HEK293 (cell line): ENCODE results near the gene AZGP1.

Experiments used
- ZNF138 ChIP-seq: fragments of 450-650 bp; formaldehyde crosslinking; IDR thresholded peaks from 2 replicates; pipeline ENCODE4 v1.5.1; 2016; ENCODE audit warnings: missing biosample characterization, missing genetic modification characterization, borderline replicate concordance
- TF ChIP-seq, protein P1 (sequence below): fragments of 450-650 bp; formaldehyde crosslinking; IDR thresholded peaks from 2 replicates; pipeline ENCODE4 v1.5.1; 2016; ENCODE audit warnings: missing biosample characterization, missing genetic modification characterization
- TF ChIP-seq, protein P2 (sequence below): fragments of 450-650 bp; formaldehyde crosslinking; IDR thresholded peaks from 2 replicates; pipeline ENCODE4 v1.5.1; 2016; ENCODE audit warnings: missing biosample characterization, missing genetic modification characterization

DNA sequence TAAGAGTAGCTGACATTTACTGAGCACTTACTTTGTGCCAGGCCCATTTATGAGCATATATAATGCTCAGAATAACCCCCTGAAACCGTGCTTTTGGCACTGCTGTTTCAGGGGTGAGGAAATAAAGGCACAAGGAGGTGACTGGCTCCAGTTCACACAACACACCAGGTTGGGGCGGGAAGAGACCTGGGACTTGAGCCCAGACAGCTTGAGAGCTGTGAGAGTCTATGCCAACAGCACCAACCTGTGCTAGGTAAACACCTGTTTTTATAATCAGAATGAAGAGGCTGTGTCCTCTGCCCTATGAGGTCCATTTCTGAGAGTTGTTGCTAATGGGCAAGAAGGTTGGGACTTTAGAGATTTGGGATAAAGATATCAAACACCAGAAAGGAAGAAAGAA, 8.8 kb upstream of the AZGP1 start:
- TF ChIP-seq ZNF138, result no peak
- TF ChIP-seq, protein P1, sequence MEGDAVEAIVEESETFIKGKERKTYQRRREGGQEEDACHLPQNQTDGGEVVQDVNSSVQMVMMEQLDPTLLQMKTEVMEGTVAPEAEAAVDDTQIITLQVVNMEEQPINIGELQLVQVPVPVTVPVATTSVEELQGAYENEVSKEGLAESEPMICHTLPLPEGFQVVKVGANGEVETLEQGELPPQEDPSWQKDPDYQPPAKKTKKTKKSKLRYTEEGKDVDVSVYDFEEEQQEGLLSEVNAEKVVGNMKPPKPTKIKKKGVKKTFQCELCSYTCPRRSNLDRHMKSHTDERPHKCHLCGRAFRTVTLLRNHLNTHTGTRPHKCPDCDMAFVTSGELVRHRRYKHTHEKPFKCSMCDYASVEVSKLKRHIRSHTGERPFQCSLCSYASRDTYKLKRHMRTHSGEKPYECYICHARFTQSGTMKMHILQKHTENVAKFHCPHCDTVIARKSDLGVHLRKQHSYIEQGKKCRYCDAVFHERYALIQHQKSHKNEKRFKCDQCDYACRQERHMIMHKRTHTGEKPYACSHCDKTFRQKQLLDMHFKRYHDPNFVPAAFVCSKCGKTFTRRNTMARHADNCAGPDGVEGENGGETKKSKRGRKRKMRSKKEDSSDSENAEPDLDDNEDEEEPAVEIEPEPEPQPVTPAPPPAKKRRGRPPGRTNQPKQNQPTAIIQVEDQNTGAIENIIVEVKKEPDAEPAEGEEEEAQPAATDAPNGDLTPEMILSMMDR (tag by site-specific recombination), result no peak
- TF ChIP-seq, protein P2, sequence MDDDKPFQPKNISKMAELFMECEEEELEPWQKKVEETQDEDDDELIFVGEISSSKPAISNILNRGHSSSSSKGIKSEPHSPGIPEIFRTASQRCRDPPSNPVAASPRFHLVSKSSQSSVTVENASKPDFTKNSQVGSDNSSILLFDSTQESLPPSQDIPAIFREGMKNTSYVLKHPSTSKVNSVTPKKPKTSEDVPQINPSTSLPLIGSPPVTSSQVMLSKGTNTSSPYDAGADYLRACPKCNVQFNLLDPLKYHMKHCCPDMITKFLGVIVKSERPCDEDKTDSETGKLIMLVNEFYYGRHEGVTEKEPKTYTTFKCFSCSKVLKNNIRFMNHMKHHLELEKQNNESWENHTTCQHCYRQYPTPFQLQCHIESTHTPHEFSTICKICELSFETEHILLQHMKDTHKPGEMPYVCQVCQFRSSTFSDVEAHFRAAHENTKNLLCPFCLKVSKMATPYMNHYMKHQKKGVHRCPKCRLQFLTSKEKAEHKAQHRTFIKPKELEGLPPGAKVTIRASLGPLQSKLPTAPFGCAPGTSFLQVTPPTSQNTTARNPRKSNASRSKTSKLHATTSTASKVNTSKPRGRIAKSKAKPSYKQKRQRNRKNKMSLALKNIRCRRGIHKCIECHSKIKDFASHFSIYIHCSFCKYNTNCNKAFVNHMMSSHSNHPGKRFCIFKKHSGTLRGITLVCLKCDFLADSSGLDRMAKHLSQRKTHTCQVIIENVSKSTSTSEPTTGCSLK, result no peak
